T-helper 1 cell (primary cell): ENCODE data around the gene SEPTIN11.
A peak's percentile ranks its signal among the peaks of the same experiment; 100 is the strongest.

Experiments
- DNase-seq, 5 donors: peaks; one replicate each; pipeline ENCODE4 v3.0.0-alpha.2; 2012 to 2020

The SEPTIN11 gene

DNA sequence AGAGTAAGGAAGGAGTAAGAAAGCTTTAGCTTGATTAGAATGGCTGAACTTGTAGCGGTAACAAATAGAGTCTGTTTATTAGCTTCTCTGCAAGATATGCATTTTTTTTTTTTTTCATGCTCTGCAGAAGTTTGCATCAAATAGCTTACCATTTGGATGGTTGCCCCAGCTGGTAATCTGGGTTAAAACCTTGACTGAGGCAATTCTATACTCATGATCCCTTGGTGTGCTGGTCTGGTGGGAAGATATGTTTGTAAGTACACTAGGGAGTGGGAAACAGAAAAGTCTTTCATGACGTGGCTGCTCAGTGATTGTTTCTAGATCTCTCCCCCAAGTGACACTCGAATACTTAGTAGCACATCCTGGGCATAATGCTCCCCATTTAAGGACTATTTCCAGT is 32.1 kb downstream of the SEPTIN11 start:
- no peak for DNase-seq

GRCh38 chr4:76982638-76983584 is 33.4 kb downstream of the SEPTIN11 start:
- DNase-seq: peak in 1 of 5 donors; percentile 52

GRCh38 chr4:76984127-76984526 is 34.6 kb downstream of the SEPTIN11 start:
- DNase-seq: peak in 1 of 5 donors; percentile 58

- DNase-seq: no peak
Measured at GRCh38 chr4:76984788-76985211, 35.2 kb downstream of the SEPTIN11 start.

GRCh38 chr4:76987153-76987591 is 37.6 kb downstream of the SEPTIN11 start:
- DNase-seq: no peak

DNA sequence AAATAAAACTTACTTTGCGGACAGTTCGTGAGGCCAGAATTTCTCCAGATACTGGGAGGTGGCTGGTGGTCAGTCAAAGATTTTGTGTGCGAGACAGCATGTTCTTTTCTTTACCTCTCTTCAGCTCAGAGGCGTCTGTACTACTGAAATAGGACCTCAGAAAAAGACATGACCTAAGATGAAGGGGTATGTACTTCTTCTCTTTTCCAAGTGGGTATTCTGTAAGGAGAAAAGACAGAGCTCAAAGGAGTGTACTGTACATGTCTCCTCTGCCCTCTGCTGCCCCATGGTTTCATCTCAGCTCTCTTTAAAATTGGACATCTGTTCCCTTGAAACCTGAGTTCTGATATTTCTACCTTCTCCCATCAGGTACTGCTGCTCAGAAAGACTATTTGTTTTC is 38.1 kb downstream of the SEPTIN11 start:
- no peak for DNase-seq

- DNase-seq: peak; percentile 26 to 62 (median 54)
Measured at GRCh38 chr4:76989391-76990061, 40.0 kb downstream of the SEPTIN11 start.

- no peak for DNase-seq
Measured at GRCh38 chr4:76990288-76991080, 40.9 kb downstream of the SEPTIN11 start.

DNA sequence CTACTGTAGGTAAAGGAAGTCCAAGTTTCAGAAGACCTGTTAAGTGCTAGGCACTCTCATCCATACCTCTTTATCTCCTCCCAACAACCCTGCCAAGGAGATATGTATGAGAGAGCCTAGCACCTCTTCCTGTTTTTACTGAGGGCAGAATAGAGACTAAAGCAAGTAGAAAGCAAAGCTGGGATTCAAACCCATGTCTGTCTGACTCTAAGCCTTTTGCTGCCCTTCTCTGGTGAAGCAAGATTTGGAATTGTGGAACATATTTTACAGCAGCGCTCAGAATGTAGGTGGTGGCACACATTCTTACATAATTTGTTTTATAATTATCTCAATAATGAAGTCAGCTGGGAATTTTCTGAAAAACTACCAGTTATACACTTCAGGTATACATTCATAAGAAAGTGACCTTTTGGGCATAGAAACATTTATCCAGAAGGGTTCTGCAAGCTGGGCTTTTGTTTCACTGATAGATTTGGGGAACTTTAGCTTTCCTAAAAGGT is 41.7 kb downstream of the SEPTIN11 start:
- DNase-seq: no peak

- peak; percentile 10 to 63 (median 53) for DNase-seq
Measured at GRCh38 chr4:76993787-76994641, 44.5 kb downstream of the SEPTIN11 start.

- DNase-seq: no peak
Measured at GRCh38 chr4:76995776-76996175, 46.2 kb downstream of the SEPTIN11 start.

- DNase-seq: no peak
Measured at GRCh38 chr4:76996445-76996844, 46.9 kb downstream of the SEPTIN11 start.

GRCh38 chr4:76997077-76997476 is 47.5 kb downstream of the SEPTIN11 start:
- DNase-seq: no peak

- no peak for DNase-seq
Measured at GRCh38 chr4:76997532-76997931, 48.0 kb downstream of the SEPTIN11 start.

DNA sequence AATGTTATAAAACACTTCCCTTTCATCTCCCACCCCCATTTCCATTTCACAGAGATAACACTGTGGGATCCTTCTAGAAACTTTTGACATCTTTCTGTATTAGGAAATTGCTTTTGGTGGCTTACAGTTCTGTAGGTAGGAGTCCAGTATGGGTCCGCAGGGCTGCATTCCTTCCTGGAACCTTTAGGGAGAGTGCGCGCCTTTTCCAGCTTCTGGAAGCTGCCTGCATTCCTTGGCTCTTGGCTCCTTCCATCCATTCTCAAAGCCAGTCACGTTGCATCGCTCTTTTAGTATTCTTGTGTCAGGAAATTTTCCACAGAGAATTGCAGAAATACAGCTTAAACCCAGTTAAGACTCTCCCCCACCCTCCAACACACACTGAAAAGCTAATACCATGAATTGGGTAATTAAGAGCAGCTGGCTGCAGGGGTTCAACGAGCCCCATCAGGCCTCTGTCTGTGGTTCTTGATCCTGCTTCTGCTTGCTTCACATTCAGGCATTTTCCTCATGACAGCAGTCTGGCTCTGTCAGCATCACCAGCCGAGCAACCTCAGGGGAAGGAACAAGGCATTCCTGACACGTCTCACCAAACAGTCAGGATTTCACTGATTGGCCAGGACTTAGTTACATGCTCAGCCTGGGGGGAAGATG is 48.8 kb downstream of the SEPTIN11 start:
- no peak for DNase-seq
